ENCODE measurements around the gene FAM76B. TPM values are rescaled to one million over a fixed set of nuclear protein-coding genes. Genes with fewer than 3 reads are reported as not detected.

FAM76B gene
- total RNA-seq, 2 experiments from 2014 or later = 46.3 to 69.3 TPM

- CTCF ChIA-PET = interaction anchor here (1.1 kb wide), 1 partner anchor 34 kb away, joined by 4 read pairs; no protein-coding TSS in a partner anchor
- Mint-ChIP-seq H3K27me3 (peaks cover 3% of the 10 kb centered on the region), H3K27ac (no peak overlapping the region), H3K4me3 (no peak overlapping the region), H3K4me1 (peaks cover 7% of the 10 kb centered on the region), H3K36me3 (ENCODE audit: low read depth) (no peaks in the 10 kb centered on the region), H3K9me3 (ENCODE audit: low read depth) (no peaks in the 10 kb centered on the region)
- ATAC-seq (no peak), DNase-seq (no peak)
- intact Hi-C loops (cut with DNase I, micrococcal nuclease) = no loop called here
- POLR2A ChIA-PET = no interaction called here
These were observed 55.5 kb downstream of the FAM76B start for GRCh38 chr11:95734009-95734572.

- H3K27me3 Mint-ChIP-seq = peaks cover 3% of the 10 kb centered on the region
- POLR2A ChIA-PET = no interaction called here
These were observed 56.5 kb downstream of the FAM76B start for GRCh38 chr11:95732930-95733602.

GRCh38 chr11:95729462-95729861 lies 60.1 kb downstream of the FAM76B start:
- Mint-ChIP-seq H3K4me3 (no peak overlapping the region), H3K9me3 (ENCODE audit: low read depth) (no peaks in the 10 kb centered on the region), H3K4me1 (peaks cover 5% of the 10 kb centered on the region), H3K27me3 (peaks cover 2% of the 10 kb centered on the region), H3K36me3 (ENCODE audit: low read depth) (no peaks in the 10 kb centered on the region), H3K27ac (no peak overlapping the region)
- intact Hi-C loops (cut with DNase I, micrococcal nuclease) = no loop called here
- ChIA-PET CTCF (interaction anchor here (1.3 to 1.7 kb wide), 2 partner anchors 9 to 10 kb away, joined by 5 to 6 read pairs; no protein-coding TSS in a partner anchor), POLR2A (no interaction called here)
- no peak for ATAC-seq
- no peak for DNase-seq

More at GRCh38 chr11:95732930-95733602, 56.5 kb downstream of the FAM76B start:
- H3K27ac Mint-ChIP-seq = no peak overlapping the region
- H3K4me3 Mint-ChIP-seq = no peak overlapping the region
- H3K36me3 Mint-ChIP-seq (ENCODE audit: low read depth) = no peaks in the 10 kb centered on the region
- intact Hi-C loops (cut with DNase I, micrococcal nuclease) = no loop called here
- DNase-seq (no peak), ATAC-seq (no peak)
- H3K9me3 Mint-ChIP-seq (ENCODE audit: low read depth) = no peaks in the 10 kb centered on the region
- peaks cover 7% of the 10 kb centered on the region for H3K4me1 Mint-ChIP-seq
- CTCF ChIA-PET = interaction anchor here (0.7 to 1.1 kb wide), 4 partner anchors 13 to 572 kb away, joined by 3 to 4 read pairs (median 4); no protein-coding TSS in a partner anchor

- intact Hi-C loops (cut with DNase I, micrococcal nuclease) = no loop called here
- Mint-ChIP-seq H3K4me1 (peaks cover under 1% of the 10 kb centered on the region), H3K36me3 (ENCODE audit: low read depth) (no peaks in the 10 kb centered on the region), H3K4me3 (no peak overlapping the region), H3K27me3 (no peaks in the 10 kb centered on the region), H3K27ac (no peak overlapping the region), H3K9me3 (ENCODE audit: low read depth) (no peaks in the 10 kb centered on the region)
- no peak for DNase-seq
- POLR2A ChIA-PET = no interaction called here
- CTCF ChIA-PET = interaction anchor here (0.7 to 1.0 kb wide), 2 partner anchors 11 to 1115 kb away, joined by 3 to 4 read pairs; no protein-coding TSS in a partner anchor
- no peak for ATAC-seq
These were observed 60.8 kb downstream of the FAM76B start for GRCh38 chr11:95728790-95729189.

- H3K4me1 Mint-ChIP-seq = peaks cover 2% of the 10 kb centered on the region
- H3K9me3 Mint-ChIP-seq (ENCODE audit: low read depth) = no peaks in the 10 kb centered on the region
- H3K36me3 Mint-ChIP-seq (ENCODE audit: low read depth) = no peaks in the 10 kb centered on the region
- intact Hi-C loops (cut with DNase I, micrococcal nuclease) = no loop called here
- no peak overlapping the region for H3K4me3 Mint-ChIP-seq
- ATAC-seq (no peak), DNase-seq (no peak)
- no peaks in the 10 kb centered on the region for H3K27me3 Mint-ChIP-seq
- no peak overlapping the region for H3K27ac Mint-ChIP-seq
- ChIA-PET CTCF (interaction anchor here (0.7 to 1.0 kb wide), 2 partner anchors 11 to 1114 kb away, joined by 3 to 4 read pairs; no protein-coding TSS in a partner anchor), POLR2A (no interaction called here)
These were observed 61.5 kb downstream of the FAM76B start for GRCh38 chr11:95728094-95728493.

- POLR2A ChIA-PET = no interaction called here
- CTCF ChIA-PET = interaction anchor here (1.7 kb wide), 1 partner anchor 575 kb away, joined by 5 read pairs; no protein-coding TSS in a partner anchor
These were observed 62.0 kb downstream of the FAM76B start for GRCh38 chr11:95727620-95728019.

DNA sequence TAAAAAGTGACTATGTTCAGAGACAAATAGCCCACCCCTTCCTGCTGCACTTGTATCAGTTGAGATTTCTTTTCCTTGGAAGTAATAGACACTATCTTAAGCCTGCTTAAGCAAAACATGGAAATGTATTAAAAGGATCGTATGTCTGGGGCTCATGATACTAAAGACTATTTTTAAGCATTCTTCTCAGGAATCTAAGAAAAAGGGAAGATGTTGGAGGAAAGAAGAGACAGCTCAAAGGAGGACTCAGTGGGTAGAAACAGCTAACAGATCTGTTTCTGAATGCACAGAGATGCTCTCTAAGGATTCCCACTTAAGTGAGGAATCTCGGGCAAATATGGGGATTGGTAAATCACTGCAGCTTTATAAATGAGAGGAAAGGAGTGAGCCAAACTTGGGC lies 62.5 kb downstream of the FAM76B start:
- ChIA-PET POLR2A (no interaction called here), CTCF (interaction anchor here (1.4 to 1.7 kb wide), 3 partner anchors 22 to 574 kb away, joined by 3 to 5 read pairs (median 5); no protein-coding TSS in a partner anchor)
- DNase-seq (no peak), ATAC-seq (no peak)
- no peak overlapping the region for H3K27ac Mint-ChIP-seq
- peaks cover 2% of the 10 kb centered on the region for H3K4me1 Mint-ChIP-seq
- no peak overlapping the region for H3K4me3 Mint-ChIP-seq
- intact Hi-C loops (cut with DNase I, micrococcal nuclease) = no loop called here
- H3K27me3 Mint-ChIP-seq = no peaks in the 10 kb centered on the region
- no peaks in the 10 kb centered on the region for H3K9me3 Mint-ChIP-seq (ENCODE audit: low read depth)
- no peaks in the 10 kb centered on the region for H3K36me3 Mint-ChIP-seq (ENCODE audit: low read depth)

More at GRCh38 chr11:95727620-95728019, 62.0 kb downstream of the FAM76B start:
- DNase-seq = no peak
- peaks cover 2% of the 10 kb centered on the region for H3K4me1 Mint-ChIP-seq
- no peak overlapping the region for H3K27ac Mint-ChIP-seq
- no peaks in the 10 kb centered on the region for H3K36me3 Mint-ChIP-seq (ENCODE audit: low read depth)
- no peaks in the 10 kb centered on the region for H3K27me3 Mint-ChIP-seq
- H3K9me3 Mint-ChIP-seq (ENCODE audit: low read depth) = no peaks in the 10 kb centered on the region
- no peak overlapping the region for H3K4me3 Mint-ChIP-seq
- intact Hi-C loops (cut with DNase I, micrococcal nuclease) = no loop called here
- no peak for ATAC-seq

DNA sequence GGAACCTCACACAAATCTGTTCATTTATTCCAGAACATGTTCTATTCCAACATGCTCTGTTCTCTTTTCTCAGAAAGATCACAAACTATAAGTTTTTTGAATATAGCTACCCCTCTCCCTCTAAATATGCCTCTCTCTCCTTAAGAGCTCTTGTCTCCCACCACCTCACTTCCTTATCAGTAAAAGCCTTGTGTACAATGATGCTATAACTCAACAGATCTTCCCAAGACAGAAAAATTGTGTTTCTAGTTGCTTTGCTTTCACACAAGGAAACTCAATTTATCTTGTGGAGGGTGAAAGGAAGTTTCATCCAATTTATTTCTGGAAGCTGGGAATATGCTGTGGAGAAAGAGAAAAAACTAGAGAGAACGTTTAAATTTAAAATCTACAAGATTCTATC lies 64.4 kb downstream of the FAM76B start:
- CTCF ChIA-PET = interaction anchor here (1.4 to 1.6 kb wide), 2 partner anchors 14 to 15 kb away, joined by 3 to 5 read pairs; no protein-coding TSS in a partner anchor
- no peaks in the 10 kb centered on the region for H3K27me3 Mint-ChIP-seq
- POLR2A ChIA-PET = no interaction called here

GRCh38 chr11:95723361-95723942 lies 66.1 kb downstream of the FAM76B start:
- CTCF ChIA-PET = interaction anchor here (1.1 kb wide), 1 partner anchor 569 kb away, joined by 3 read pairs; no protein-coding TSS in a partner anchor
- Mint-ChIP-seq H3K9me3 (ENCODE audit: low read depth) (no peaks in the 10 kb centered on the region), H3K36me3 (ENCODE audit: low read depth) (no peaks in the 10 kb centered on the region), H3K27me3 (no peaks in the 10 kb centered on the region), H3K27ac (no peak overlapping the region), H3K4me3 (no peak overlapping the region), H3K4me1 (peaks cover 12% of the 10 kb centered on the region)
- POLR2A ChIA-PET = no interaction called here
- no peak for ATAC-seq
- DNase-seq = no peak
- intact Hi-C loops (cut with DNase I, micrococcal nuclease) = no loop called here

More for the DNA sequence above, 64.4 kb downstream of the FAM76B start:
- Mint-ChIP-seq H3K9me3 (ENCODE audit: low read depth) (no peaks in the 10 kb centered on the region), H3K27ac (no peak overlapping the region), H3K4me3 (no peak overlapping the region), H3K36me3 (ENCODE audit: low read depth) (no peaks in the 10 kb centered on the region), H3K4me1 (peaks cover 6% of the 10 kb centered on the region)
- DNase-seq = no peak
- intact Hi-C loops (cut with DNase I, micrococcal nuclease) = no loop called here
- no peak for ATAC-seq

DNA sequence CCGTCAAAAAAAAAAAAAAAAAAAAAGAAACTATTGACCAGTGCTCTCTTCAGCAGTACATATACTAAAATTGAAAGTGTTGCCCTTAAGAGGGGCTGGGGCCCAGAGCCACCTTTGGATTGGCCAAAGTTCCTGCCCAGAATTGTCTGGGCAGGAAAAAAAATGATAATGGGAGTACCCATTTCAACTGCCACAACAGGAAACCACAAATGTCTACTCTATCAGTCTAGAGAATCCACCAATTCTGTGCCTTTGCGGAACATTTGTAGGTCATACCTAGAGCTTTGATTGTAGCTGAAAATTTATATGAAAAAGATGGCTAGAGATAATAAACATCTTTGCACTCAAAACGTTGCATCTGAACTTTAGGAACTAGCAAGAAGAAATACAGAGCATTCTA lies 69.4 kb downstream of the FAM76B start:
- ChIA-PET CTCF (interaction anchor here (0.7 to 1.3 kb wide), 6 partner anchors 10 to 174 kb away, joined by 3 to 6 read pairs (median 4); no protein-coding TSS in a partner anchor), POLR2A (no interaction called here)

More for the DNA sequence above, 69.4 kb downstream of the FAM76B start:
- Mint-ChIP-seq H3K36me3 (ENCODE audit: low read depth) (no peaks in the 10 kb centered on the region), H3K9me3 (ENCODE audit: low read depth) (no peaks in the 10 kb centered on the region), H3K4me1 (peaks cover 27% of the 10 kb centered on the region), H3K27ac (no peak overlapping the region), H3K4me3 (no peak overlapping the region), H3K27me3 (no peaks in the 10 kb centered on the region)
- intact Hi-C loops (cut with DNase I, micrococcal nuclease) = no loop called here
- ATAC-seq (no peak), DNase-seq (no peak)
